HG02610 (cell line): ENCODE measurements around the gene CCDC141.

ENCODE experiments used
- ATAC-seq: cut with Tn5 transposase; IDR thresholded peaks from one replicate; pipeline ENCODE4 v1.9.1; 2021; ENCODE audit warnings: mild to moderate bottlenecking, moderate library complexity; ENCODE audit not compliant: unreplicated experiment

CCDC141 gene

DNA sequence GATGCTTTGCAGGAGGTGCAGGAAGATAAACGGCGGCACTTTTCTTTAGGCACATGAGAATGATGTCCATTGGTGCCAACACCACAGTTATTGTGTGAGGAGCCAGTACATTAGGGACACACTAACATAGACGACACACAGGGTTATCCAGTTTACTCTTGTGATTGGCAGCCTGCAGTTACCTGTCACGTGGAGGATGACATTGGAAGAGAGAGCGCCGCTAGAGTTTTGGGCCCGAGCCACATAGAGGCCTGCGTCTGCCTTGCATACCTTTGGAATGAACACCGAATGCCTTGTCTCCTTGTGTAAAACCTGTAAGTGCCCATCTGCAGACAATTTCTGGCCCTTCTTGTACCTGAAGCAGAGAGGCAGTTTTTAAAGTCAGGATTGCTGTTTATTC is 215.9 kb downstream of the CCDC141 start:
- ATAC-seq = no peak

GRCh38 chr2:178833382-178833781 is 216.6 kb downstream of the CCDC141 start:
- no peak for ATAC-seq

GRCh38 chr2:178830451-178830850 is 219.5 kb downstream of the CCDC141 start:
- ATAC-seq = no peak

DNA sequence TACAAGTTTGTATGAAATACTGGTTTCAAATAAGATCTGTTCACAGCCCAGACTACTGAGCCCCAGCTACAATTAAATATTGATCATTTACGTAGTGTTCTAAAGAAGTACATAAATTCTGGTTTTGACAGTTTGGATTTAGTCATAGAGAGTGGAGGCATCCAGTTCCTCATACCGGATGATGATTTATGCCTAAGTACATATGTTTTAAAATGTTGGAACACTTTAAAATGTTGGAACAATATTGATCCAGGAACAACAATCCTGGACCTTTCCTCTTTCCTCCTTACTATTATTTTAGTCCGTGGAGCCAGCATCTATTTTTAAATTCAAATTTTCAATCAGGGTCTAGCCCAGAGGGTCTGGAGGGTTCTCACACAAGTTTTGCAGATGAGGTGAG is 220.0 kb downstream of the CCDC141 start:
- no peak for ATAC-seq

DNA sequence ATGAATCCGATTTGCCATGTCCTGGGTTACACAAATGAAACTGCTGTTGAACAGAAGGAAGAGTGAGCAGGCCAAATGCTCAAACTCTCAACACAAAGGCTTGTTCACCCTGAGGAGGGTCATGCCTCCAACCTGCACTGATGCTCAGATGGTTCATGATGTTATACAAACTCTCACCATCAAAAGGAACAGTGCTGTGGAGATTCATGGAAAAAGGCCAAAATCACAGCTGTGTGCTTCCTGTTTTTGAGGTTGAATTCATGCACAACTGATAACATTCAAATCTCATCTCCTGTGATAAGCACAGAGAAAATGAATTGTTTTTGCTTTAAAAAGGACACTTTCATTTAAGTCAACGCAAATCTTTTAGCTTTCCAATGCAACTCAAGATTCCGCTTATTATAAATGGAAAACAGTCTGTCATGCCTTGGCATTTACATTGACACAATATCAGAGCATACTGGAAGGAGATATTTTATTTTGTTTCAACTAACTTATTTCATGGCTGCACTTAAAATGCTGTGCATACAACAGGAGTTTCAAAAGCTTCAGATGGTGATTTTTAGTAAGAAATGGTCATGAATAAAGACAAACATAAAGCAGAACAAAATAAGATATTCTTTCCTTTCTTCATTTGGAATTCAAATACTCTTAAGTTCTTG is 220.5 kb downstream of the CCDC141 start:
- no peak for ATAC-seq

DNA sequence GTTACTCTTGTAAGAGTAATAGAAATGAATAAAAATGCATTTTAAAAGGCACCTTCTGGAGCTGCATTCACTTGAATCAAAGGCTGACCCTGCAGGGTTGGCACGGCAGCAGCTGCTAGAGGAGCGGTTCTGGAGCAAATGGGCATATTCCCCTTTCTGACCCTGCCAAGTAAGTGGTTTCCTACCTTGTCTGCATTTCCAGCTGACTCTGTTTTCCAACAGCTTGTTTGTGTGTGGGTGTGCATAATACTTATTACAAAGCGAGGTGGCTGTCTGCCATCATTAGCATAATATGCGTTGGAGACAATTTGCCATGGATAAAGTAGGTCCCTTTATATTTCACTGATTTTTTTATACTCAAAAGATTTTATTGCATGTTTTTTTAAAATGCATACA is 221.5 kb downstream of the CCDC141 start:
- ATAC-seq = no peak

- no peak for ATAC-seq
Observed at GRCh38 chr2:178827739-178828485, 222.0 kb downstream of the CCDC141 start.

GRCh38 chr2:178827111-178827510 is 222.8 kb downstream of the CCDC141 start:
- no peak for ATAC-seq

GRCh38 chr2:178825183-178825582 is 224.8 kb downstream of the CCDC141 start:
- ATAC-seq = no peak

- ATAC-seq = no peak
Observed at GRCh38 chr2:178824181-178824580, 225.8 kb downstream of the CCDC141 start.

DNA sequence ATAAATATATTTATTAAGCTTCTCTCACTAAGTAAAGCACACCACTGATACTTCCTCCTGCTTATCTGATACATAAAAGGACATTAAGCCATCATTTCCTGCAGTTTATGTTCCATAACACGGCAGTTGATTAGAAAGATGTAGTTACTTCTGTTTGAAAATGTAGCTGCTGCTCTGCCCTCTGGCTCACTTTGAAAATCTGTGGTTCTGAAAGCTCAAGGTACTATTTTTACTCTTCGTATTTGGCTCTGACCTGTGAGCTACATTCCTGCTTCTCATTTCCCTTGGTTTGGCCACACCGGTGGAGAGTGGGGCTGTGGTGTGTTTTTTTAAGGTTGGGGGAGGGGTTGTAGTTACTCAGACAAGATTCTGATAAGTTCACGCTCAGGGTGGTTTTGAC is 229.9 kb downstream of the CCDC141 start:
- ATAC-seq = peak; percentile 89

GRCh38 chr2:178819147-178819875 is 230.6 kb downstream of the CCDC141 start:
- no peak for ATAC-seq

GRCh38 chr2:178811901-178812300 is 238.0 kb downstream of the CCDC141 start:
- ATAC-seq = no peak

- no peak for ATAC-seq
Observed at GRCh38 chr2:178811045-178811444, 238.9 kb downstream of the CCDC141 start.

GRCh38 chr2:178810422-178810821 is 239.5 kb downstream of the CCDC141 start:
- ATAC-seq = no peak

- ATAC-seq = no peak
Observed at GRCh38 chr2:178807227-178808008, 242.5 kb downstream of the CCDC141 start, which contains the start of gene TTN. TSS of gene TTN (minus strand) at chr2:178807423. CDS start at chr2:178804642, 2,781 bp downstream.

DNA sequence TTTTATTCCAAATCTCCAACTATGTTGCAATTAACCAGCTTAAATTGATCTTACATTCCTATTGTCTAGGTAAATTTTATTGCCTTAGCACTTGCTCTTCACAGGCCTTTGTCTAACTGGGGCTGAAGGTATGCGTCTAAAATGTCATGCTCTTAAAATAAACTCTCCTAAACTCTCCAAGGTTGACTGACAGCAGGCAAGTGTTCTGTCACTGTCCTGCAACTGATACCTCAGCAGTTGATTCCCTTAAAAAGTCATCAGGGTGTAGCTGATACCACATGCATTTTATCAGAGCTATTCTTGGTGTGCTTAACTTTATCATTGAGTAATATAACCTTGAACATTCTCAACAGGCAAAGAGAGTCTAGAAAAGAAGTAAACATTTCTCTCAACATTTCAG is 243.4 kb downstream of the CCDC141 start:
- ATAC-seq = no peak

- ATAC-seq = no peak
Observed at GRCh38 chr2:178805457-178805856, 244.5 kb downstream of the CCDC141 start.

DNA sequence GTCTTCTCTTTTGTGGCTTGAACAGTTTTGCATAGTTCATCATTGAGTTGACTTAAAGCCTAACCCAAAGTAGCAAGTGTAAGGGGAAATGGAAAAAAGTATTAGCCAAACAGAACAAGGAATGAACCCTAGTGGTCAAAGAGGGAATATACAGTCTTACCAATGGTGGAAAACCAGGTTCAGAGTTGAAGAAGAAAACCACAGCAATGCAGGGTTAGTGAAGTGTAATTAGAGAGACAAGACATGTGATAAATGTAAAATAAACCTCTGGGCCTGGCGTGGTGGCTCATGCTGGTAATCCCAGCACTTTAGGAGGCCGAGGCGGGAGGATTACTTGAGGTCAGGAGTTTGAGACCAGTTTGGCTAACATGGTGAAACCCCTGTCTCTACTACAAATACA is 245.1 kb downstream of the CCDC141 start:
- ATAC-seq = no peak

- no peak for ATAC-seq
Observed at GRCh38 chr2:178800510-178800909, 249.4 kb downstream of the CCDC141 start.

- ATAC-seq = no peak
Observed at GRCh38 chr2:178799305-178799704, 250.6 kb downstream of the CCDC141 start.
